Hepatocyte (in vitro differentiated cells): Measurements from ENCODE around the gene ACTR3C. TPM values are rescaled to one million over a fixed set of nuclear protein-coding genes. Genes with fewer than 3 reads are reported as not detected.

Experiments
- DNase-seq: peaks from one replicate; pipeline ENCODE4 v3.0.0-alpha.2; 2016; ENCODE audit warnings: low spot score
- H2AFZ ChIP-seq: fragments of 200-600 bp; sonication (generic); 2 replicates; pipeline ENCODE4 v1.6.0; 2016; ENCODE audit warnings: antibody characterized with exemption, mild to moderate bottlenecking
- H3K27ac ChIP-seq: fragments of 200-600 bp; sonication (generic); 2 replicates; pipeline ENCODE4 v1.5.1; 2016; ENCODE audit warnings: mild to moderate bottlenecking
- H3K27me3 ChIP-seq: fragments of 200-600 bp; sonication (generic); 2 replicates; pipeline ENCODE4 v1.6.1; 2016
- H3K36me3 ChIP-seq: fragments of 200-600 bp; sonication (generic); replicated peaks from 2 replicates; pipeline ENCODE4 v1.5.1; 2016; ENCODE audit warnings: low read depth; ENCODE audit not compliant: insufficient read depth
- H3K4me1 ChIP-seq: fragments of 200-600 bp; sonication (generic); 2 replicates; pipeline ENCODE4 v1.5.1; 2016; ENCODE audit warnings: mild to moderate bottlenecking, moderate library complexity; ENCODE audit not compliant: insufficient read depth
- H3K4me2 ChIP-seq: fragments of 200-600 bp; sonication (generic); 2 replicates; pipeline ENCODE4 v1.6.0; 2016
- H3K4me3 ChIP-seq: fragments of 200-600 bp; sonication (generic); 2 replicates; pipeline ENCODE4 v1.5.1; 2016; ENCODE audit warnings: mild to moderate bottlenecking
- H3K79me2 ChIP-seq: fragments of 200-600 bp; sonication (generic); 2 replicates; pipeline ENCODE4 v1.6.0; 2017; ENCODE audit warnings: mild to moderate bottlenecking
- H3K9me2 ChIP-seq: fragments of 200-600 bp; sonication (generic); replicated peaks from 2 replicates; pipeline ENCODE4 v1.6.0; 2017; ENCODE audit warnings: mild to moderate bottlenecking; ENCODE audit not compliant: insufficient read depth
- H3K9me3 ChIP-seq: fragments of 200-600 bp; sonication (generic); 2 replicates; pipeline ENCODE4 v1.5.1; 2016; ENCODE audit warnings: low read depth, mild to moderate bottlenecking
- H4K20me1 ChIP-seq: fragments of 200-600 bp; sonication (generic); 2 replicates; pipeline ENCODE4 v1.6.0; 2016; ENCODE audit warnings: mild to moderate bottlenecking; ENCODE audit not compliant: insufficient read depth, poor library complexity, severe bottlenecking
- EZH2 ChIP-seq: fragments of 200-600 bp; sonication (generic); IDR thresholded peaks from 2 replicates; pipeline ENCODE4 v1.6.1; 2016; ENCODE audit warnings: antibody characterized with exemption, mild to moderate bottlenecking, borderline replicate concordance
- EZH2phosphoT487 ChIP-seq: fragments of 200-600 bp; sonication (generic); IDR thresholded peaks from one replicate; pipeline ENCODE4 v1.6.1; 2018; ENCODE audit warnings: antibody characterized with exemption, mild to moderate bottlenecking, low read depth, moderate library complexity; ENCODE audit not compliant: unreplicated experiment, severe bottlenecking
- WGBS: methylation state at CpG from one replicate; pipeline ENCODE4 v1.1.6; 2016; ENCODE audit warnings: low lambda C conversion rate; ENCODE audit errors: missing lambda C conversion rate; 5-methylcytosine and 5-hydroxymethylcytosine counted together
- polyA plus RNA-seq: library from polyadenylated mRNA; unstranded; fragments of >200 nt; fragmentation: Nextera tagmentation; extraction: Ambion mirVana; gene quantifications from 2 replicates; pipeline ENCODE4 v1.2.1, GENCODE V29; 2016
- total RNA-seq: library from RNA; depleted of rRNA; stranded (reverse); fragments of >200 nt; gene quantifications from 2 replicates; pipeline ENCODE4 v1.2.3, GENCODE V29; 2014
- TF ChIP-seq, protein P1 (sequence below): fragments of 200-600 bp; sonication (generic); IDR thresholded peaks from 2 replicates; pipeline ENCODE4 v1.5.1; 2016; ENCODE audit warnings: antibody characterized with exemption, mild to moderate bottlenecking; ENCODE audit not compliant: poor library complexity

ACTR3C gene
- total and polyA plus RNA-seq, 2 experiments from 2014 or later, result 7.8 to 18.6 TPM

DNA sequence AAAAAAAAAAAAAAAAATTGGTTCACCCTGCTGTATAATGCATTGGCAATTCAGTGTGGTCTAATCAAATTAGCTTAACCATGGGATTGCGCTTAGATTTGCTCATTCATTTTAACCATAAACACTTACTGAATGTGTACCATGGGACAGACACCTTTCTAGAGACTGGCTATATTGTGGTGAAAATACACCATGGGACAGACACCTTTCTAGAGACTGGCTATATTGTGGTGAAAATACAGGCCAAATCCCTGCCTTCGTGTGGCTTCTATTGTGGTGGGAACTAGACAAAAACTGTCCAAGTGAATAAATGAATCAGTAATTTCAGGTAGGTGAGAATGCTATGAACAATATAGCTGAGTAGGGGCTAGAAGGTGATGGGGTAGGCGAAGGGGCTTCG is 35.1 kb upstream of the ACTR3C start:
- Histone ChIP-seq H3K27ac (no peak overlapping the region), H4K20me1 (no peaks in the 10 kb centered on the region), H3K79me2 (no peaks in the 10 kb centered on the region), H3K9me3 (no peaks in the 10 kb centered on the region), H3K4me2 (no peak overlapping the region), H3K27me3 (no peaks in the 10 kb centered on the region), H3K9me2 (no peaks in the 10 kb centered on the region), H3K4me1 (no peaks in the 10 kb centered on the region), H2AFZ (no peak overlapping the region), H3K4me3 (no peak overlapping the region), H3K36me3 (no peaks in the 10 kb centered on the region)
- no peak for DNase-seq
- TF ChIP-seq, protein P1, sequence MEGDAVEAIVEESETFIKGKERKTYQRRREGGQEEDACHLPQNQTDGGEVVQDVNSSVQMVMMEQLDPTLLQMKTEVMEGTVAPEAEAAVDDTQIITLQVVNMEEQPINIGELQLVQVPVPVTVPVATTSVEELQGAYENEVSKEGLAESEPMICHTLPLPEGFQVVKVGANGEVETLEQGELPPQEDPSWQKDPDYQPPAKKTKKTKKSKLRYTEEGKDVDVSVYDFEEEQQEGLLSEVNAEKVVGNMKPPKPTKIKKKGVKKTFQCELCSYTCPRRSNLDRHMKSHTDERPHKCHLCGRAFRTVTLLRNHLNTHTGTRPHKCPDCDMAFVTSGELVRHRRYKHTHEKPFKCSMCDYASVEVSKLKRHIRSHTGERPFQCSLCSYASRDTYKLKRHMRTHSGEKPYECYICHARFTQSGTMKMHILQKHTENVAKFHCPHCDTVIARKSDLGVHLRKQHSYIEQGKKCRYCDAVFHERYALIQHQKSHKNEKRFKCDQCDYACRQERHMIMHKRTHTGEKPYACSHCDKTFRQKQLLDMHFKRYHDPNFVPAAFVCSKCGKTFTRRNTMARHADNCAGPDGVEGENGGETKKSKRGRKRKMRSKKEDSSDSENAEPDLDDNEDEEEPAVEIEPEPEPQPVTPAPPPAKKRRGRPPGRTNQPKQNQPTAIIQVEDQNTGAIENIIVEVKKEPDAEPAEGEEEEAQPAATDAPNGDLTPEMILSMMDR, result no peak
- TF ChIP-seq EZH2 (no peak), EZH2phosphoT487 (no peak)
- WGBS, result 96% methylated on average over 4 of the region's 4 CpGs

DNA sequence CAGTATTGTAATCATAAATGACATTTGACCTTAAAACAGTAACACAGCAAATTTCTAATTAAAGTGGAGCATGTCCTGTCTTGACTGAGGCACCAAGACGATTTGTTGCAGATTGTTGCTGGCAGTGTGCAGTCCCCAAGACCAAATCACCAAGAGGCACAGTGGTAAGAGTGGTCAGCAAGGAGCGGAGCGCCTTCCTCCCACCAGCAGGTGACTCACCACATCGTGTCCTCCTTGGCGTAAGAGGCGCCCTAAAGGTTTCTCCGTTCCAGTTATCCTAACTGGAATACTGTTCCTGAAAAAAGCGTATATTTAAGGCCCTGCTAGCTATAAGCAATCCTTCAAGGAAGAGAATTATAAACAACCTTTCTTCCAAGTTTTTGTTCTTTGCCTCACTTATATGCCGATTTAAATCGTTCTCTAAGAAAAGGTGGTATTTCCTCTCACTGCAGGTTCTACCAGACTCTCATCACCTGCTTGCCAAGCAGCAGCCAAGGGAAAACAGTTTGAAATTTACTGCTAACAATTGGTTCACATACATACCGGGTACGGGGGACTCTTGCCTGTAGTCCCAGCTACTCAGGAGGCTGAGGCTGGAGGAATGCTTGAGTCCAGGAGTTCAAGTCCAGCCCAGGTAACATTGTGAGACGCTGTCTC is 34.6 kb upstream of the ACTR3C start:
- Histone ChIP-seq H3K4me1 (no peaks in the 10 kb centered on the region), H3K36me3 (no peaks in the 10 kb centered on the region), H3K27me3 (no peaks in the 10 kb centered on the region), H2AFZ (no peak overlapping the region), H3K4me3 (no peak overlapping the region), H3K9me2 (no peaks in the 10 kb centered on the region), H3K9me3 (no peaks in the 10 kb centered on the region), H3K27ac (no peak overlapping the region), H3K79me2 (no peaks in the 10 kb centered on the region), H4K20me1 (no peaks in the 10 kb centered on the region), H3K4me2 (no peak overlapping the region)
- no peak for DNase-seq
- 75% methylated on average over 13 of the region's 13 CpGs for WGBS
- TF ChIP-seq, protein P1, result no peak
- no peak for TF ChIP-seq EZH2
- no peak for TF ChIP-seq EZH2phosphoT487

- Histone ChIP-seq H3K9me3 (no peaks in the 10 kb centered on the region), H3K36me3 (no peaks in the 10 kb centered on the region), H3K9me2 (no peaks in the 10 kb centered on the region), H3K4me1 (no peaks in the 10 kb centered on the region), H3K4me3 (no peak overlapping the region), H2AFZ (no peak overlapping the region), H3K27ac (no peak overlapping the region), H4K20me1 (no peaks in the 10 kb centered on the region), H3K79me2 (no peaks in the 10 kb centered on the region), H3K27me3 (no peaks in the 10 kb centered on the region), H3K4me2 (no peak overlapping the region)
- WGBS, result 66% methylated on average over 9 of the region's 9 CpGs
- DNase-seq, result no peak
- TF ChIP-seq EZH2phosphoT487, result no peak
- no peak for TF ChIP-seq EZH2
- TF ChIP-seq, protein P1, result no peak
These were observed 33.9 kb upstream of the ACTR3C start for GRCh38 chr7:150357270-150357669.
